ENCODE measurements around the gene STK17B. TPM values are rescaled to one million over a fixed set of nuclear protein-coding genes. Genes with fewer than 3 reads are reported as not detected.

Gene STK17B
- total RNA-seq, 2 experiments from 2014 or later, result 645 to 648 TPM

GRCh38 chr2:196165016-196165415, 6.4 kb downstream of the STK17B start:
- Mint-ChIP-seq H3K27me3 (peaks cover 1% of the 10 kb centered on the region), H3K9me3 (no peaks in the 10 kb centered on the region), H3K36me3 (ENCODE audit: low read depth) (peaks cover 97% of the 10 kb centered on the region), H3K27ac (peak overlapping the region; percentile 85), H3K4me3 (peak overlapping the region; percentile 85), H3K4me1 (ENCODE audit: low read depth) (peaks cover 63% of the 10 kb centered on the region)
- H3K4me3 ChIP-seq (ENCODE audit: low read length), result peak overlapping the region; percentile 91
- CTCF ChIA-PET, result interaction anchor here (0.6 to 2.6 kb wide), 4 partner anchors 76 to 330 kb away, joined by 3 to 14 read pairs (median 8); no protein-coding TSS in a partner anchor
- H3K36me3 ChIP-seq (ENCODE audit: insufficient read depth, low read length), result peaks cover 58% of the 10 kb centered on the region
- TF ChIP-seq CTCF (IDR thresholded peaks at IDR 0.05), result peak; percentile 3
- peak overlapping the region; percentile 80 for H3K27ac ChIP-seq (ENCODE audit: low read depth in 1 of 2, low read length in 2 of 2)
- ATAC-seq (ENCODE audit: poor library complexity), result peak; percentile 21
- intact Hi-C loops (cut with DNase I, micrococcal nuclease), result loop anchor here (5.0 kb wide), 2 partner anchors 33 to 88 kb away; no protein-coding TSS in a partner anchor
- peaks cover 17% of the 10 kb centered on the region for H3K4me1 ChIP-seq (ENCODE audit: insufficient read depth, low read length)
- H3K27me3 ChIP-seq (ENCODE audit: control insufficient read depth in 1 of 2, insufficient read depth in 2 of 2, low read length in 2 of 2), result no peaks in the 10 kb centered on the region
- no peaks in the 10 kb centered on the region for H3K9me3 ChIP-seq (ENCODE audit: control insufficient read depth in 1 of 2, insufficient read depth in 1 of 2, low read length in 2 of 2)
- POLR2A ChIA-PET, result interaction anchor here (0.7 to 9.9 kb wide), 24 partner anchors 6 to 124 kb away, joined by 3 to 126 read pairs (median 12); partner anchors contain the start of gene STK17B
- peak in 2 of 14 experiments; percentile 49 to 66 for DNase-seq

- H3K9me3 ChIP-seq (ENCODE audit: control insufficient read depth in 1 of 2, insufficient read depth in 1 of 2, low read length in 2 of 2), result no peaks in the 10 kb centered on the region
- Mint-ChIP-seq H3K27ac (peak overlapping the region; percentile 85), H3K9me3 (no peaks in the 10 kb centered on the region), H3K4me1 (ENCODE audit: low read depth) (peaks cover 78% of the 10 kb centered on the region), H3K4me3 (peak overlapping the region; percentile 86), H3K27me3 (no peaks in the 10 kb centered on the region), H3K36me3 (ENCODE audit: low read depth) (peaks cover 97% of the 10 kb centered on the region)
- CTCF ChIA-PET, result interaction anchor here (1.3 to 2.6 kb wide), 6 partner anchors 29 to 113 kb away, joined by 3 to 14 read pairs (median 6); partner anchors contain the start of gene DNAH7
- ATAC-seq (ENCODE audit: poor library complexity), result peak; percentile 37
- DNase-seq, result peak in 3 of 14 experiments; percentile 73 to 78 (median 74)
- H3K4me3 ChIP-seq (ENCODE audit: low read length), result peak overlapping the region; percentile 91
- POLR2A ChIA-PET, result interaction anchor here (0.6 to 9.9 kb wide), 33 partner anchors 8 to 1147 kb away, joined by 3 to 126 read pairs (median 5); partner anchors contain the start of genes ANKRD44, DNAH7 and STK17B
- no peak for TF ChIP-seq CTCF (IDR thresholded peaks at IDR 0.05)
- intact Hi-C loops (cut with DNase I, micrococcal nuclease), result loop anchor here in 1 of 2 experiments (1.0 to 5.0 kb wide), 3 partner anchors 8 to 114 kb away; partner anchors contain the start of gene STK17B
- no peaks in the 10 kb centered on the region for H3K27me3 ChIP-seq (ENCODE audit: control insufficient read depth in 1 of 2, insufficient read depth in 2 of 2, low read length in 2 of 2)
- H3K27ac ChIP-seq (ENCODE audit: low read depth in 1 of 2, low read length in 2 of 2), result peak overlapping the region; percentile 80 to 88
- H3K4me1 ChIP-seq (ENCODE audit: insufficient read depth, low read length), result peaks cover 27% of the 10 kb centered on the region
- H3K36me3 ChIP-seq (ENCODE audit: insufficient read depth, low read length), result peaks cover 59% of the 10 kb centered on the region
Measured at GRCh38 chr2:196163285-196163684, 8.1 kb downstream of the STK17B start.

GRCh38 chr2:196162586-196163175, 8.7 kb downstream of the STK17B start:
- peaks cover 97% of the 10 kb centered on the region for H3K36me3 Mint-ChIP-seq (ENCODE audit: low read depth)
- Histone ChIP-seq H3K27me3 (ENCODE audit: control insufficient read depth in 1 of 2, insufficient read depth in 2 of 2, low read length in 2 of 2) (no peaks in the 10 kb centered on the region), H3K9me3 (ENCODE audit: control insufficient read depth in 1 of 2, insufficient read depth in 1 of 2, low read length in 2 of 2) (no peaks in the 10 kb centered on the region), H3K36me3 (ENCODE audit: insufficient read depth, low read length) (peaks cover 58% of the 10 kb centered on the region), H3K27ac (ENCODE audit: low read depth in 1 of 2, low read length in 2 of 2) (peak overlapping the region; percentile 80 to 88), H3K4me3 (ENCODE audit: low read length) (peak overlapping the region; percentile 91), H3K4me1 (ENCODE audit: insufficient read depth, low read length) (peaks cover 27% of the 10 kb centered on the region)
- peak overlapping the region; percentile 86 for H3K4me3 Mint-ChIP-seq
- no peaks in the 10 kb centered on the region for H3K27me3 Mint-ChIP-seq
- H3K9me3 Mint-ChIP-seq, result no peaks in the 10 kb centered on the region
- peak in 2 of 14 experiments; percentile 45 to 52 for DNase-seq
- POLR2A ChIA-PET, result interaction anchor here (0.6 to 9.9 kb wide), 27 partner anchors 8 to 1148 kb away, joined by 3 to 126 read pairs (median 5); partner anchors contain the start of genes ANKRD44, DNAH7 and STK17B
- peaks cover 84% of the 10 kb centered on the region for H3K4me1 Mint-ChIP-seq (ENCODE audit: low read depth)
- no peak for TF ChIP-seq CTCF (IDR thresholded peaks at IDR 0.05)
- intact Hi-C loops (cut with DNase I, micrococcal nuclease), result loop anchor here in 1 of 2 experiments (1.0 to 5.0 kb wide), 4 partner anchors 9 to 115 kb away; partner anchors contain the start of gene STK17B
- CTCF ChIA-PET, result interaction anchor here (1.3 to 2.6 kb wide), 6 partner anchors 28 to 114 kb away, joined by 3 to 14 read pairs (median 6); partner anchors contain the start of gene DNAH7
- peak overlapping the region; percentile 85 for H3K27ac Mint-ChIP-seq
- ATAC-seq (ENCODE audit: poor library complexity), result no peak
